GM19351 (cell line): ENCODE results near the gene GMDS.

Experiments
- ATAC-seq: cut with Tn5 transposase; IDR thresholded peaks from one replicate; pipeline ENCODE4 v1.9.1; 2021; ENCODE audit warnings: mild to moderate bottlenecking, moderate library complexity; ENCODE audit not compliant: unreplicated experiment

The GMDS gene

GRCh38 chr6:2047855-2048254, 197.6 kb downstream of the GMDS start:
- no peak for ATAC-seq

- ATAC-seq: no peak
These were observed 201.2 kb downstream of the GMDS start for GRCh38 chr6:2044192-2044591.

- no peak for ATAC-seq
These were observed 202.3 kb downstream of the GMDS start for GRCh38 chr6:2042956-2043648.

GRCh38 chr6:2038092-2038491, 207.3 kb downstream of the GMDS start:
- ATAC-seq: no peak

DNA sequence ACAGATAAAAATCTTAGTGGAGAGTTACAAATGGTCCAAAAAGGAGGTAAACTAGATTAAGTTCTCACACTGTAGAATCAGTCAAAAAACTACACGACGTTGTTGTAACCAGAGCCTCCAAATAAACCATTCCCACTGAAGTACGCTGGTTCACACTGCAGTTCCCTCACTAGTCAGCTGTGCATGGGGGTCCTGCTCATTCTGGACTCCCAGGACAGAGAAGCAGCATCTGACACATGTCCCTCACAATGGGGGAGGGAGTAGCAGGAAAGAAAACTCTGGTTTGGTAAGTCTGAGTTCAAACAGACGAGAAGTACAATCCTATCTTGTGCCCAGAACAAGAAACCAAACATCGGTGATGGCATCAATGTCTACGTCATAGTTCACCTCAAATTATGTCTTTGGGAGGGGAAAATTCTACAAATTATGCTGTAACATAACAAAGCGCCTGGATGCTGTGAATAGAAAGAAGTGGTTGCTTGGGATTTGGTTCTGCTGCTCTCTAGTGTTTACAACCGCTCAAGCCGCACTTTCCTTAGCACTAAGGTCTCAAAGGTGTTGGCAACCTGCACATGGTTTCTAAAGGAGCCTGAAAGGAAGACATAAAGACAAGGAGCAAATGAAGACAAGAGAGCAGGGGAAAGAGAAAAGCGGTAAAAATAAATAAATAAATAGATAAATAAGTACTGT, 208.0 kb downstream of the GMDS start:
- no peak for ATAC-seq

- no peak for ATAC-seq
These were observed 208.7 kb downstream of the GMDS start for GRCh38 chr6:2036710-2037023.

DNA sequence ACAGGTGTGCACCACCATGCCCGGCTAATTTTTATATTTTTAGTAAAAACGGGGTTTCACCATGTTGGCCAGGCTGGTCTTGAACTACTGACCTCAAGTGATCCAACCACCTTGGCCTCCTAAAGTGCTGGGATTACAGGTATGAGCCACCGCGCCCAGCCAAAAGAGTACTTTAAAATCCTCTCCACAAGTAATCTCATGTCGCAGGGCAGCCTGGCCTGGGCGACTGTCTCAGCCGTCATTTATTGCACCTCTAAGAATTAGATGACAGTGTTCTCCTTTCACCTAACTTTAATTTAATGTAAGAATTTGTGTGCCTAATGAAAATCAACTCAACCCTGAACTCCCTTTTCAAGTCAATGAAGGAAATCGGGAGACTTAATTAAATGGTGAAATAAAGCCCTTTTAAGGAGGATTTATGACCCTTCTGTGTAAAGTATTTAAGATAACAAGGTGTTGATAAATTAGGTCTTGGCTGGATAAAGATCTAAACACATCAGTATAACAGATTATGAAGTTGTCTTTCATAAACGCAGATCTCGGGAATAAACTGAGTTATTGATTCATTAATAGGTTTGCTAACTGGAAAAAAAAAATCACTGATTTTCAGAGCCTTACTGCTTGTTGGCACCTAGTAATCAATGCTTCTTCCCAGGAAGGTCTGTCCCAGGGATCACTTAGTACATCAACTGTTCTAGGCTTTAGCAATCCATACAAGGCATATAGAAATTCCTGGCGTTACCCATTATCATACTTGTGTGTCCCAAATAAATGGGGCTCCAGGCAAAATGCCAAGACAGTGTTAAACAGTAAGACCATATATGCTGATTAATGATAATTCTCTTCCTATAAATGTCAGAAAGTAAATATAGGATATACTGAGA, 209.3 kb downstream of the GMDS start:
- ATAC-seq: no peak

DNA sequence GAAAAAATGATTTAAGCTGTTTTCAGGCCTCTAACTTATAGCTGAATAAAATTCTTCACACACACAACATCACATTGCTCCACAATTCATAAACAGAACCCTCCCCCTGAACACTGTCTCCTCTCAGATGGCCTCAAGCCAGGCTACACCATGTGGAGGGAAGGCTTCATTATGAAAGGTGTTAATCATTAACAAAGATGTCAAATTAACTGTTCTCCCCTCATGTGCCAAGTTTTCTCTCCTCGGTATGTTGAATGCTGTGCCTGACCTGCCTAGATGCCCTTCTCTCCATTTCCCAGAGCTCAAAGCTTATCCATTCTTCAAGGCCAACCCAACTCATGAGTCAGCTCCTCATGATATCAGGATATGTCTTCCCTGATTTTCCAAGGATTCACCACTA, 210.4 kb downstream of the GMDS start:
- ATAC-seq: no peak

GRCh38 chr6:2034256-2034655, 211.1 kb downstream of the GMDS start:
- ATAC-seq: no peak

DNA sequence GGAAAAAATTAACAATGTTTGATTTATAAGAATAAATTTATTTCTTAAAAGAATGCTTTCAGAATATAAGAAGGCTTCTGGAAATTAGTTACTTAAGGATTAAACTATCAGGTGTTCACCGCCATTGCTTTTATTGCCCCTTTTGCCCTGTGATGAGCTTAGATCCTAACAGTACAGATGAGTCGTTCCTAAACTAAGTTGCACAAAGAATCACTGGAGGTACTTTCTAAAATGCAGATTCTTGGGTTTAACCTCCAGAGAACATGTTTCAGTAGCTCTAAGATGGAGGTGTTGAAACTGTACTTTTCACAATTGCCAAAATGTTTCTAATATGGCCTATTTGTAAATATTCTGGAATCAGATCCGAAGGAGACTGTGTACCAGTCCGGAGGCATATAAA, 211.9 kb downstream of the GMDS start:
- ATAC-seq: no peak

GRCh38 chr6:2030682-2031244, 214.6 kb downstream of the GMDS start:
- ATAC-seq: no peak

- no peak for ATAC-seq
These were observed 215.5 kb downstream of the GMDS start for GRCh38 chr6:2029952-2030351.

- ATAC-seq: no peak
These were observed 216.1 kb downstream of the GMDS start for GRCh38 chr6:2029130-2029794.

DNA sequence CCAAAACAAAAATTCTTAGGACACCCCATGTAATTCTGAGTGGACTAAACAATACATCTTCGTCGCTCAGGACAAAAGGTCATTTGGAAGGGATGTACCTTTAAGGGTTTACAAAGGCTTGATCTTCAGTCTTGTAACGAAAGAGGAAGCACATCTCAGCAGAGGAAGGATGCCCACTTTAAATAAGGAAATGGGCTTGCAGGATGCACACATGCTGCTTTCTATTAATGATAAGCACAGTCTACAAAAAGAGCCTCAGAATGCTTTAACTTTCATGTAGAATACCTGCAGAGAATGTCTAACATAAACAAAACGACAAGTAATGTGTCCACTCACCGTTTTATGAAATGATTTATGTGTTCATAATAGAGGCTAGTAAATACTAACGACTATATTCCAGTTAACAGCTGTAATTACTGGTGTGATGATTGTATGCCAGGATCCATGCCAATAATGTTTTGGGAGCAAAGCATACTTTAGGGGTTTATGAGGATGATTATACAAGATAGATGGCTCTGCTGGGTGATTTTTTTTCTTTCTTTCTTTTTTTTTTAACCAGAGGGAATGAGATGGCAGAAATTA, 216.9 kb downstream of the GMDS start:
- ATAC-seq: peak; percentile 77

DNA sequence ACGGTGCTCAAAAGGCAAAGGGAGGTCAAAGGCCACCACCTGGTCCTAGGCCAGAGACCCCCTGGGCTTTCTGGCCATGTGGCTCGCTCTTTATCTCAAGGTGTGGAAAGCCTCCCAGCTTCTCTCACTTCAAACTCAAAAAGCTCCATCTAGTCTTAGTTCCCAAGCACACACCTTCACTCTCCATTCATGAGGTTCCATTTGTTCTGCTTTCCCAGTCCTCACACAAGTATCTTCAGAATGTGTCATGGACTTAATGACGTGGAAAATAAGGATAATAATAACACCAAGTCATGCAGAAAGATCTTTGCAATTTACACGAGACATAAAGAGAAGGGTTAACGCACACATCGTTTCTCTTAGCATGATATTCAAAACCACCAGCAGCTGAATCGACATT, 219.3 kb downstream of the GMDS start:
- no peak for ATAC-seq

GRCh38 chr6:2021713-2022125, 223.7 kb downstream of the GMDS start:
- no peak for ATAC-seq

DNA sequence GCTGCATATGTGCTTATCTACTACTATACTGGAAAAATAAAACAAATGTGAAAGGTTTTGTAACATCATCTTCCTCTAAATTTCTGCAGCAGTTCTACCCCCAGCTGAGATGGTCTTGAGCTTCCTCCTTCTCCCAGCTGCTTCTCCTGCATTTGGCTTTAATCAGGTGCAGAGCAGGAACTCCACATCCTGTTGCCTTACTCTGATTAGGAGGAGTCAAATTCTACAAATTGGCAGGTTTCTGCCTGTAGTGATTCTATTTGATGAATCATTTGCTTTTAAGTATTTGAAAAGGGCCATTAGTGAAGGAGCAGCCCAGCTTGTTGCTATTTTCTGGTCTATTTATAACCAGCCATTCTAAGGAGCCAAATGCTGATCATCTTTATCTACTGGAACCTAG, 224.5 kb downstream of the GMDS start:
- no peak for ATAC-seq

DNA sequence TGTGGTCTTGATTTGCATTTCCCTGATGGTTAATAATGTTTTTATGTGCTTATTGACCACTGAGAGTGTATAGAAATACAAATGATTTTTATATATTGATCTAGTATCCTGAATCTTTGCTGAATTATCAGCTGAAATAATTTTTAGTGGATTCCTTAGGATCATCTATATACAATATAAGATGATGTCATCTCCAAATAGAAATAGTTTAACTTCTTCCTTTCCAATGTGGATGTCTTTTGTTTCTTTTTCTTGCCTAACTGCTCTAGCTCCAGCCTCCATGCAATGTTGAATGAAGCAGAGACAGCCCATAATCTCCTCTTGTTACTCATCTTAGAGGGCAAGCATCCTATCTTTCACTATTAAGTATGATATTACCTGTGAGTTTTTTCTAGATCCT, 226.4 kb downstream of the GMDS start:
- ATAC-seq: no peak

GRCh38 chr6:2016040-2016439, 229.4 kb downstream of the GMDS start:
- ATAC-seq: no peak

- ATAC-seq: no peak
These were observed 236.9 kb downstream of the GMDS start for GRCh38 chr6:2008383-2008976.
